ENCODE measurements around the gene IRAK3. TPM values are rescaled to one million over a fixed set of nuclear protein-coding genes. Genes with fewer than 3 reads are reported as not detected.

Gene IRAK3
- total RNA-seq, 6 donors from 2014 or later: 33.8 to 65.0 (median 39.7) TPM

GRCh38 chr12:66236969-66237368 is 48.0 kb downstream of the IRAK3 start:
- DNase-seq (no peak), ATAC-seq (ENCODE audit: low FRiP score in 2 of 2) (no peak)
- H3K36me3 ChIP-seq: peaks cover 0 to 16% (median 0%) of the 10 kb centered on the region in 4 donors
- no peaks in the 10 kb centered on the region for H3K27me3 ChIP-seq
- 80 to 83% methylated on average over 2 of the region's 2 CpGs for WGBS, 2 donors
- H3K4me3 ChIP-seq: no peak overlapping the region
- no peak for TF ChIP-seq EP300 (IDR thresholded peaks at IDR 0.05)
- TF ChIP-seq POLR2AphosphoS5 (IDR thresholded peaks at IDR 0.05): no peak
- no peak for TF ChIP-seq CTCF (IDR thresholded peaks at IDR 0.05)
- no peak for TF ChIP-seq POLR2A (IDR thresholded peaks at IDR 0.05)
- peak overlapping the region in 3 of 4 donors; percentile 8 to 62 (median 41) for H3K27ac ChIP-seq
- no peaks in the 10 kb centered on the region for H3K9me3 ChIP-seq
- H3K4me1 ChIP-seq: peaks cover 0 to 19% (median 5%) of the 10 kb centered on the region in 4 donors

- TF ChIP-seq EP300 (IDR thresholded peaks at IDR 0.05) (no peak), POLR2AphosphoS5 (IDR thresholded peaks at IDR 0.05) (no peak), CTCF (IDR thresholded peaks at IDR 0.05) (no peak), POLR2A (IDR thresholded peaks at IDR 0.05) (no peak)
- Histone ChIP-seq H3K27me3 (no peaks in the 10 kb centered on the region), H3K4me3 (no peak overlapping the region), H3K36me3 (peaks cover 0 to 21% (median 0%) of the 10 kb centered on the region in 4 donors), H3K4me1 (peaks cover 0 to 19% (median 7%) of the 10 kb centered on the region in 4 donors), H3K27ac (peak overlapping the region in 1 of 4 donors; percentile 62), H3K9me3 (no peaks in the 10 kb centered on the region)
- ATAC-seq (ENCODE audit: low FRiP score in 2 of 2) (no peak), DNase-seq (no peak)
- WGBS, 2 donors: 69 to 75% methylated on average over 2 of the region's 2 CpGs
Measured at GRCh38 chr12:66237505-66238175, 48.6 kb downstream of the IRAK3 start.

- Histone ChIP-seq H3K4me1 (peaks cover 0 to 19% (median 7%) of the 10 kb centered on the region in 4 donors), H3K36me3 (peaks cover 0 to 38% (median 0%) of the 10 kb centered on the region in 4 donors), H3K27me3 (no peaks in the 10 kb centered on the region), H3K9me3 (no peaks in the 10 kb centered on the region), H3K27ac (peak overlapping the region in 1 of 4 donors; percentile 80), H3K4me3 (no peak overlapping the region)
- ATAC-seq (ENCODE audit: low FRiP score in 2 of 2) (no peak), DNase-seq (no peak)
- 68 to 80% methylated on average over 1 of the region's 1 CpG for WGBS, 2 donors
- TF ChIP-seq EP300 (IDR thresholded peaks at IDR 0.05): no peak
- TF ChIP-seq POLR2AphosphoS5 (IDR thresholded peaks at IDR 0.05): no peak
- no peak for TF ChIP-seq POLR2A (IDR thresholded peaks at IDR 0.05)
- TF ChIP-seq CTCF (IDR thresholded peaks at IDR 0.05): no peak
Measured at GRCh38 chr12:66239295-66239694, 50.3 kb downstream of the IRAK3 start.

- Histone ChIP-seq H3K4me3 (no peak overlapping the region), H3K27me3 (no peaks in the 10 kb centered on the region), H3K27ac (peak overlapping the region; percentile 44 to 80 (median 50)), H3K4me1 (peaks cover 0 to 13% (median 7%) of the 10 kb centered on the region in 4 donors), H3K9me3 (no peaks in the 10 kb centered on the region), H3K36me3 (peaks cover 0 to 47% (median 0%) of the 10 kb centered on the region in 4 donors)
- no peak for TF ChIP-seq POLR2AphosphoS5 (IDR thresholded peaks at IDR 0.05)
- TF ChIP-seq POLR2A (IDR thresholded peaks at IDR 0.05): no peak
- TF ChIP-seq CTCF (IDR thresholded peaks at IDR 0.05): no peak
- TF ChIP-seq EP300 (IDR thresholded peaks at IDR 0.05): no peak
- 64 to 75% methylated on average over 7 of the region's 7 CpGs for WGBS, 2 donors
- DNase-seq (no peak), ATAC-seq (ENCODE audit: low FRiP score in 2 of 2) (no peak)
Measured at GRCh38 chr12:66240096-66240820, 51.2 kb downstream of the IRAK3 start.
